Thymus (tissue), 11 donors: Measurements from ENCODE around the gene EML1. TPM values are rescaled to one million over a fixed set of nuclear protein-coding genes. Genes with fewer than 3 reads are reported as not detected.

Experiments
- DNase-seq, 9 donors: peaks; one replicate each; pipeline ENCODE4 v3.0.0-alpha.2; 2013; ENCODE audit warnings: low spot score in 9 of 9, low read depth in 6 of 9, missing footprints in 1 of 9
- H3K27ac ChIP-seq, 2 donors: one replicate each; pipeline ENCODE4 v1.5.1; 2013; ENCODE audit warnings: control low read depth in 1 of 2, low read depth in 1 of 2, low read length in 1 of 2, mild to moderate bottlenecking in 1 of 2, moderate library complexity in 1 of 2
- H3K27me3 ChIP-seq, 2 donors: one replicate each; pipeline ENCODE4 v1.5.1; 2013; ENCODE audit warnings: low read length in 1 of 2; ENCODE audit not compliant: control insufficient read depth in 2 of 2, insufficient read depth in 1 of 2
- H3K36me3 ChIP-seq, 2 donors: one replicate each; pipeline ENCODE4 v1.5.1; 2013; ENCODE audit warnings: low read length in 1 of 2, mild to moderate bottlenecking in 1 of 2, moderate library complexity in 1 of 2; ENCODE audit not compliant: control insufficient read depth in 2 of 2, insufficient read depth in 2 of 2
- H3K4me1 ChIP-seq, 2 donors: one replicate each; pipeline ENCODE4 v1.5.1; 2013; ENCODE audit warnings: low read length in 2 of 2; ENCODE audit not compliant: control insufficient read depth in 2 of 2, insufficient read depth in 2 of 2
- H3K4me3 ChIP-seq, 2 donors: one replicate each; pipeline ENCODE4 v1.5.1; 2013; ENCODE audit warnings: low read length in 2 of 2, control low read depth in 1 of 2, mild to moderate bottlenecking in 1 of 2
- H3K9me3 ChIP-seq, 2 donors: one replicate each; pipeline ENCODE4 v1.5.1; 2013; ENCODE audit warnings: low read length in 1 of 2, mild to moderate bottlenecking in 1 of 2; ENCODE audit not compliant: control insufficient read depth in 2 of 2, insufficient read depth in 1 of 2
- WGBS: extraction: QIAGEN DNeasy Blood & Tissue Kit; methylation state at CpG from one replicate; pipeline ENCODE4 v1.1.7; 2013; 5-methylcytosine and 5-hydroxymethylcytosine counted together
- polyA plus RNA-seq: library from polyadenylated mRNA; stranded (reverse); fragments of 200-250 nt; gene quantifications from one replicate; pipeline ENCODE4 v1.2.3, GENCODE V29; 2013
- total RNA-seq: library from RNA; stranded (reverse); fragments of 120-200 nt; gene quantifications from one replicate; pipeline ENCODE4 v1.2.4, GENCODE V29; 2013
- donor health status: healthy.

EML1 gene
- total and polyA plus RNA-seq, 2 donors: 1.7 to 2.7 TPM

- Histone ChIP-seq H3K36me3 (no peaks in the 10 kb centered on the region), H3K4me1 (no peaks in the 10 kb centered on the region), H3K27me3 (peaks cover 0 to 21% of the 10 kb centered on the region in 2 donors), H3K27ac (no peak overlapping the region), H3K4me3 (no peak overlapping the region), H3K9me3 (no peaks in the 10 kb centered on the region)
- WGBS: 96% methylated on average over 2 of the region's 2 CpGs
- DNase-seq: no peak
Measured at GRCh38 chr14:99824776-99825175, 31.6 kb downstream of the EML1 start.

GRCh38 chr14:99829450-99829849, 36.2 kb downstream of the EML1 start:
- Histone ChIP-seq H3K27me3 (peaks cover 0 to 3% of the 10 kb centered on the region in 2 donors), H3K9me3 (no peaks in the 10 kb centered on the region), H3K27ac (no peak overlapping the region), H3K36me3 (no peaks in the 10 kb centered on the region), H3K4me1 (no peaks in the 10 kb centered on the region), H3K4me3 (no peak overlapping the region)
- DNase-seq: no peak
- 78% methylated on average over 2 of the region's 2 CpGs for WGBS

GRCh38 chr14:99831303-99831702, 38.1 kb downstream of the EML1 start:
- Histone ChIP-seq H3K9me3 (no peaks in the 10 kb centered on the region), H3K4me3 (no peak overlapping the region), H3K27me3 (peaks cover 0 to 3% of the 10 kb centered on the region in 2 donors), H3K36me3 (no peaks in the 10 kb centered on the region), H3K4me1 (no peaks in the 10 kb centered on the region), H3K27ac (no peak overlapping the region)
- WGBS: 88% methylated on average over 5 of the region's 5 CpGs
- DNase-seq: no peak

- Histone ChIP-seq H3K27me3 (peaks cover 0 to 3% of the 10 kb centered on the region in 2 donors), H3K4me3 (no peak overlapping the region), H3K4me1 (no peaks in the 10 kb centered on the region), H3K27ac (no peak overlapping the region), H3K9me3 (no peaks in the 10 kb centered on the region), H3K36me3 (no peaks in the 10 kb centered on the region)
- WGBS: 92% methylated on average over 8 of the region's 8 CpGs
- DNase-seq: no peak
Measured at GRCh38 chr14:99831903-99832685, 38.9 kb downstream of the EML1 start.

- H3K9me3 ChIP-seq: no peaks in the 10 kb centered on the region
- H3K27me3 ChIP-seq: peaks cover 0 to 11% of the 10 kb centered on the region in 2 donors
- no peaks in the 10 kb centered on the region for H3K36me3 ChIP-seq
- H3K27ac ChIP-seq: no peak overlapping the region
- no peak overlapping the region for H3K4me3 ChIP-seq
- no peaks in the 10 kb centered on the region for H3K4me1 ChIP-seq
- no peak for DNase-seq
- 94% methylated on average over 2 of the region's 2 CpGs for WGBS
Measured at GRCh38 chr14:99837822-99838221, 44.6 kb downstream of the EML1 start.

GRCh38 chr14:99838639-99839134, 45.5 kb downstream of the EML1 start:
- H3K36me3 ChIP-seq: no peaks in the 10 kb centered on the region
- no peaks in the 10 kb centered on the region for H3K9me3 ChIP-seq
- H3K27me3 ChIP-seq: peaks cover 0 to 11% of the 10 kb centered on the region in 2 donors
- DNase-seq: no peak
- 81% methylated on average over 14 of the region's 14 CpGs for WGBS
- no peak overlapping the region for H3K4me3 ChIP-seq
- no peak overlapping the region for H3K27ac ChIP-seq
- no peaks in the 10 kb centered on the region for H3K4me1 ChIP-seq

- peaks cover 0 to 8% of the 10 kb centered on the region in 2 donors for H3K27me3 ChIP-seq
- 97% methylated on average over 8 of the region's 8 CpGs for WGBS
- no peak overlapping the region for H3K27ac ChIP-seq
Measured at GRCh38 chr14:99839696-99840095, 46.5 kb downstream of the EML1 start.

GRCh38 chr14:99840265-99840664, 47.1 kb downstream of the EML1 start:
- no peaks in the 10 kb centered on the region for H3K36me3 ChIP-seq
- no peak overlapping the region for H3K4me3 ChIP-seq
- H3K27me3 ChIP-seq: peaks cover 0 to 8% of the 10 kb centered on the region in 2 donors
- H3K27ac ChIP-seq: no peak overlapping the region
- DNase-seq: no peak
- no peaks in the 10 kb centered on the region for H3K4me1 ChIP-seq
- 98% methylated on average over 6 of the region's 6 CpGs for WGBS
- H3K9me3 ChIP-seq: no peaks in the 10 kb centered on the region

More at GRCh38 chr14:99839696-99840095, 46.5 kb downstream of the EML1 start:
- H3K4me1 ChIP-seq: no peaks in the 10 kb centered on the region
- H3K4me3 ChIP-seq: no peak overlapping the region
- H3K9me3 ChIP-seq: no peaks in the 10 kb centered on the region
- DNase-seq: no peak
- H3K36me3 ChIP-seq: no peaks in the 10 kb centered on the region

- WGBS: 83% methylated on average over 5 of the region's 5 CpGs
- H3K27me3 ChIP-seq: peaks cover 0 to 8% of the 10 kb centered on the region in 2 donors
- H3K36me3 ChIP-seq: no peaks in the 10 kb centered on the region
- no peaks in the 10 kb centered on the region for H3K4me1 ChIP-seq
- no peak overlapping the region for H3K4me3 ChIP-seq
- no peak overlapping the region for H3K27ac ChIP-seq
- DNase-seq: no peak
- no peaks in the 10 kb centered on the region for H3K9me3 ChIP-seq
Measured at GRCh38 chr14:99840774-99841305, 47.6 kb downstream of the EML1 start.
